ENCODE measurements around the gene AMPH.
"Not testable (repeated sequence)": the region's sequence is repeated elsewhere in the genome, so short reads cannot be mapped to it uniquely, and the experiment has no call there.

AMPH gene

GRCh38 chr7:38360776-38361175, 270.4 kb downstream of the AMPH start:
- TF ChIP-seq CTCF (IDR thresholded peaks at IDR 0.05; ENCODE audit: insufficient read depth, low read depth, low read length, missing control alignments) = no peak
- H3K4me3 ChIP-seq (ENCODE audit: low read length) = no peak overlapping the region
- DNase-seq (ENCODE audit: low read depth) = no peak

- H3K4me3 ChIP-seq (ENCODE audit: low read length); DNase-seq (ENCODE audit: low read depth): not testable (repeated sequence)
- peak; percentile 37 for TF ChIP-seq CTCF (IDR thresholded peaks at IDR 0.05; ENCODE audit: insufficient read depth, low read depth, low read length, missing control alignments)
These were observed 272.0 kb downstream of the AMPH start for GRCh38 chr7:38359071-38359601.

- DNase-seq (ENCODE audit: low read depth); H3K4me3 ChIP-seq (ENCODE audit: low read length): not testable (repeated sequence)
These were observed 272.8 kb downstream of the AMPH start for GRCh38 chr7:38358273-38358831.

- TF ChIP-seq CTCF (IDR thresholded peaks at IDR 0.05; ENCODE audit: insufficient read depth, low read depth, low read length, missing control alignments) = peak; percentile 63
- H3K4me3 ChIP-seq (ENCODE audit: low read length) = not testable (repeated sequence)
- peak; percentile 38 for DNase-seq (ENCODE audit: low read depth)
These were observed 276.8 kb downstream of the AMPH start for GRCh38 chr7:38354271-38354851.

- not testable (repeated sequence) for H3K4me3 ChIP-seq (ENCODE audit: low read length); DNase-seq (ENCODE audit: low read depth)
These were observed 277.7 kb downstream of the AMPH start for GRCh38 chr7:38353431-38353881.

- no peak for DNase-seq (ENCODE audit: low read depth)
- no peak overlapping the region for H3K4me3 ChIP-seq (ENCODE audit: low read length)
- TF ChIP-seq CTCF (IDR thresholded peaks at IDR 0.05; ENCODE audit: insufficient read depth, low read depth, low read length, missing control alignments) = no peak
These were observed 279.6 kb downstream of the AMPH start for GRCh38 chr7:38351601-38352000.

- DNase-seq (ENCODE audit: low read depth) = not testable (repeated sequence)
These were observed 280.4 kb downstream of the AMPH start for GRCh38 chr7:38350777-38351176.

GRCh38 chr7:38349869-38350583, 281.1 kb downstream of the AMPH start:
- not testable (repeated sequence) for H3K4me3 ChIP-seq (ENCODE audit: low read length)

More at GRCh38 chr7:38350777-38351176, 280.4 kb downstream of the AMPH start:
- H3K4me3 ChIP-seq (ENCODE audit: low read length) = not testable (repeated sequence)

GRCh38 chr7:38349126-38349795, 281.9 kb downstream of the AMPH start:
- DNase-seq (ENCODE audit: low read depth); H3K4me3 ChIP-seq (ENCODE audit: low read length): not testable (repeated sequence)

More at GRCh38 chr7:38349869-38350583, 281.1 kb downstream of the AMPH start:
- DNase-seq (ENCODE audit: low read depth) = peak; percentile 23

All from epithelial cell of esophagus (primary cell).